GM12878 (cell line): ENCODE data around the gene HOXA10. TPM values are rescaled to one million over a fixed set of nuclear protein-coding genes. Genes with fewer than 3 reads are reported as not detected.

ENCODE experiments used
- ATAC-seq: fragments of 200-7000 bp; cut with Tn5 transposase; 3 replicates; pipeline ENCODE4 v1.9.1; 2020; ENCODE audit warnings: mild to moderate bottlenecking, moderate library complexity
- BruUV-seq: library from RNA; stranded (reverse); fragments of 400-500 nt; replicated peaks from 2 replicates; lab custom pipeline; 2021; lab: Mats Ljungman, UMichigan
- CTCF ChIA-PET: fragments of 300-600 bp; sonication (Branson Sonifier 250); formaldehyde crosslinking; extraction: SDS; loops from one replicate; lab custom pipeline; 2021; ENCODE audit warnings: inconsistent platforms; lab: Yijun Ruan, JAX
- POLR2A ChIA-PET: fragments of 350-600 bp; formaldehyde crosslinking; extraction: SDS; loops from one replicate; lab custom pipeline; 2021; ENCODE audit warnings: inconsistent platforms; lab: Charles Lee
- RAD21 ChIA-PET: fragments of 300-600 bp; sonication (Branson Sonifier 250); formaldehyde crosslinking; loops from one replicate; lab custom pipeline; 2023; ENCODE audit warnings: antibody characterized with exemption; ENCODE audit not compliant: unreplicated experiment; lab: Charles Lee
- SMC1A ChIA-PET: fragments of 300-600 bp; sonication (Branson Sonifier 250); formaldehyde crosslinking; loops from one replicate; lab custom pipeline; 2023; ENCODE audit not compliant: unreplicated experiment, uncharacterized antibody; lab: Charles Lee
- DNase-seq: peaks from one replicate; pipeline ENCODE4 v3.0.0-alpha.2; 2011; ENCODE audit warnings: low read depth, low spot score
- FAIRE-seq: peaks from 3 replicates; lab custom pipeline; 2011; peaks lifted over from hg19 to GRCh38; lab: Jason Lieb, UNC
- H2AFZ ChIP-seq: 2 replicates; pipeline ENCODE4 v1.6.0; 2011; ENCODE audit warnings: low read depth, low read length, control low read depth; ENCODE audit not compliant: control insufficient read depth
- H3K27ac ChIP-seq: 2 replicates; pipeline ENCODE4 v1.5.1; 2011; ENCODE audit warnings: control low read depth; ENCODE audit not compliant: control insufficient read depth, insufficient read depth
- H3K27me3 ChIP-seq, 2 experiments: replicated peaks in 1 of 2; 2 replicates each; pipeline versions ENCODE4 v1.6.0 to v1.6.1; 2011; ENCODE audit warnings: low read length in 1 of 2; ENCODE audit not compliant: control insufficient read depth in 2 of 2, insufficient read depth in 2 of 2
- H3K36me3 ChIP-seq, 2 experiments: 2 replicates each; pipeline ENCODE4 v1.5.1; 2011; ENCODE audit warnings: low read length in 1 of 2; ENCODE audit not compliant: control insufficient read depth in 2 of 2, insufficient read depth in 2 of 2
- H3K4me1 ChIP-seq: 2 replicates; pipeline ENCODE4 v1.6.1; 2011; ENCODE audit warnings: mild to moderate bottlenecking, low read length, moderate library complexity, mixed read lengths; ENCODE audit not compliant: control insufficient read depth, insufficient read depth
- H3K4me2 ChIP-seq: 2 replicates; pipeline ENCODE4 v1.6.0; 2011; ENCODE audit warnings: control low read depth; ENCODE audit not compliant: control insufficient read depth, insufficient read depth
- H3K4me3 ChIP-seq: fragments of 200-600 bp; sonication (generic); 2 replicates; pipeline ENCODE4 v1.5.1; 2016
- H3K79me2 ChIP-seq: 2 replicates; pipeline ENCODE4 v1.6.0; 2011; ENCODE audit warnings: low read length; ENCODE audit not compliant: control insufficient read depth, insufficient read depth
- H3K9ac ChIP-seq: 2 replicates; pipeline ENCODE4 v1.8.0; 2011; ENCODE audit warnings: low read length, control low read depth, mixed read lengths; ENCODE audit not compliant: control insufficient read depth, insufficient read depth
- H3K9me3 ChIP-seq: replicated peaks from 3 replicates; pipeline ENCODE4 v1.5.1; 2011; ENCODE audit warnings: mild to moderate bottlenecking, low read length; ENCODE audit not compliant: control insufficient read depth, insufficient read depth
- H4K20me1 ChIP-seq: 2 replicates; pipeline ENCODE4 v1.6.0; 2011; ENCODE audit not compliant: control insufficient read depth, insufficient read depth
- BCL3 ChIP-seq: IDR thresholded peaks from 2 replicates; pipeline ENCODE4 v1.6.1; 2011; ENCODE audit warnings: borderline replicate concordance, low read depth, mild to moderate bottlenecking, moderate library complexity, low read length; ENCODE audit not compliant: insufficient read depth, poor library complexity, severe bottlenecking
- FOS ChIP-seq: IDR thresholded peaks from 3 replicates; pipeline ENCODE4 v1.6.1; 2011; ENCODE audit warnings: borderline replicate concordance; ENCODE audit not compliant: insufficient read length; ENCODE audit errors: extremely low read depth
- IRF5 ChIP-seq: fragments of 450-650 bp; IDR thresholded peaks from 2 replicates; pipeline ENCODE4 v1.6.1; 2017; ENCODE audit warnings: borderline replicate concordance
- KAT2A ChIP-seq: conservative IDR thresholded peaks from 2 replicates; pipeline ENCODE4 v1.6.1; 2011; ENCODE audit warnings: low read depth, low read length; ENCODE audit not compliant: control insufficient read depth
- KDM1A ChIP-seq: fragments of 200-600 bp; sonication (generic); IDR thresholded peaks from 2 replicates; pipeline ENCODE4 v1.6.1; 2016; ENCODE audit warnings: borderline replicate concordance
- MTA3 ChIP-seq: IDR thresholded peaks from 2 replicates; pipeline ENCODE4 v1.6.1; 2012; ENCODE audit warnings: low read length, inconsistent platforms, borderline replicate concordance
- SMAD5 ChIP-seq: IDR thresholded peaks from 2 replicates; pipeline ENCODE4 v1.6.1; 2016; ENCODE audit warnings: antibody characterized with exemption, low read depth
- USF1 ChIP-seq: IDR thresholded peaks from 2 replicates; pipeline ENCODE4 v1.6.1; 2011; ENCODE audit warnings: borderline replicate concordance, low read depth, mild to moderate bottlenecking, moderate library complexity, mixed read lengths, low read length; ENCODE audit not compliant: insufficient read depth; ENCODE audit errors: extremely low read length
- WGBS: methylation state at CpG from one replicate; pipeline ENCODE4 v1.1.6; 2016; ENCODE audit warnings: low lambda C conversion rate; ENCODE audit not compliant: insufficient replicate concordance, insufficient coverage; ENCODE audit errors: missing lambda C conversion rate; 5-methylcytosine and 5-hydroxymethylcytosine counted together
- in situ Hi-C: fragments of 300-500 bp; cut with MboI; formaldehyde crosslinking; loops from 9 replicates; pipeline ENCODE4 v1.14.3; 2018; ENCODE audit warnings: mixed read lengths
- intact Hi-C: fragments of 100-400 bp; cut with micrococcal nuclease; formaldehyde crosslinking; loops from one replicate; pipeline ENCODE4 v1.14.2; 2022; ENCODE audit not compliant: unreplicated experiment
- polyA plus RNA-seq, 11 experiments: library from polyadenylated mRNA; depleted of rRNA in 4 of 11; unstranded in 6 of 11; stranded (reverse) in 5 of 11; fragments of >200 nt; fragmentation: Nextera tagmentation in 4 of 11; fragmentation: Illumina TruSeq in 1 of 11; extraction: Ambion mirVana in 4 of 11; extraction: Trizol in 1 of 11; gene quantifications; 1 replicate in 1 of 11; 2 replicates in 10 of 11; pipeline versions ENCODE4 v1.2.1 to v1.2.3, GENCODE V29; 2011 to 2016; ENCODE audit warnings: inconsistent platforms in 2 of 11, missing spikeins in 2 of 11, low read depth in 1 of 11
- total RNA-seq, 4 experiments: library from RNA; depleted of rRNA in 3 of 4; stranded (reverse); fragments of >200 nt in 3 of 4; fragmentation: Illumina TruSeq in 1 of 4; extraction: Trizol in 1 of 4; gene quantifications; 2 replicates each; pipeline versions ENCODE4 v1.2.1 to v1.2.3, GENCODE V29; 2013 to 2021

The HOXA10 gene
- total and polyA plus RNA-seq, 10 of the 15 experiments (the other 5 are each of a cell fraction or from before 2014, with no cell fraction given), result not detected

DNA sequence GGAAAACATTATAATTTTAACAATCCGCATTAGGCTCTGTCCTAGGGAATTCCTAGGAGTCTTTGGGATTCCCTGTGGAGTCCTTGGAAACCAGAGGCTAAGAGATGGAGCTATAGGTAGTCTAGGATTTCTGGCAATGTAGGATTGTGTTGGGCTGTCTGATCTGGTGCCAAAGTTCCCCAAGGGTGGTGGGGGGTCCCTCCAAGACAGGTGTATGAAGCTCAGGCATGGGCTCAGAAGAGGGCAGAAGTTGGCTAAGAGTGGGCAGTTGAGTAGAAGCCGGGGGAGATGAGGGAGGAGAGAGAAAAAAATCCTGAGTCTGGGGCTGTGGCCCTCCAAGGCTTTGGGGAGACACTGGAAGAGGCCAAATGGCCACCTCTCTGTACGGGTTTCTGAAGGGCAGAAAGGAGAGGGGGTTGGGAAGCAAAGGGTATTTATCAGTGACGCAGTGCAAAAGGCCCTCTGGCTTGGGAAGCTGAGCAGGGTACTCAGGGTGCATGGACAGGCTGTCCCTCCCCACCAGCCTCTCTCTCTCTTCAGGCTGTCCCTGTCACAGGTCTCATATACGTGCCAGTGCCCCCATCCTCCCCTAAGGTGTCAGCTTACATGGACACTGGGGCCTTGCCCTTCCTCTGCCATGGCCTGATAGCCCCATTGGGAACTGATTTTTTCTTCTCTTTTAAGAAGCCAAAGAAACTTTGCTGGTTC is 27.5 kb downstream of the HOXA10 start:
- in situ Hi-C loops, result no loop called here
- Histone ChIP-seq H3K4me3 (no peak overlapping the region), H3K27ac (no peak overlapping the region)
- ATAC-seq, result no peak
- no peak for TF ChIP-seq SMAD5
- TF ChIP-seq, all 136 proteins: peak for 0
- Histone ChIP-seq H3K9ac (no peak overlapping the region), H3K27me3 (peaks cover 8 to 30% of the 10 kb centered on the region in 2 experiments), H3K4me1 (no peaks in the 10 kb centered on the region; the same call in 1 of the 2 replicates), H3K79me2 (no peaks in the 10 kb centered on the region), H2AFZ (no peak overlapping the region), H3K4me2 (no peak overlapping the region), H3K9me3 (no peaks in the 10 kb centered on the region; the same call in 2 of the 3 replicates), H4K20me1 (no peaks in the 10 kb centered on the region), H3K36me3 (no peaks in the 10 kb centered on the region)
- ChIA-PET SMC1A (interaction anchor here (0.6 kb wide), 1 partner anchor 12 kb away, joined by 4 read pairs; no protein-coding TSS in a partner anchor), CTCF (interaction anchor here (1.1 kb wide), 1 partner anchor 12 kb away, joined by 3 read pairs; no protein-coding TSS in a partner anchor), RAD21 (no interaction called here), POLR2A (no interaction called here)
- FAIRE-seq (no peak), DNase-seq (no peak)
- intact Hi-C loops, result no loop called here
- 30% methylated on average over 4 of the region's 5 CpGs for WGBS
- no TSS peak for BruUV-seq

- DNase-seq (no peak), ATAC-seq (no peak), FAIRE-seq (no peak)
- intact Hi-C loops (no loop called here), in situ Hi-C loops (no loop called here)
- peaks cover 8 to 23% of the 10 kb centered on the region in 2 experiments for H3K27me3 ChIP-seq
- H3K9ac ChIP-seq, result no peak overlapping the region
- BruUV-seq, result no TSS peak
- no peaks in the 10 kb centered on the region for H4K20me1 ChIP-seq
- SMC1A ChIA-PET, result no interaction called here
- WGBS, result 82% methylated on average over 11 of the region's 11 CpGs
- no peaks in the 10 kb centered on the region; the same call in 2 of the 3 replicates for H3K9me3 ChIP-seq
- H3K4me3 ChIP-seq, result no peak overlapping the region
- POLR2A ChIA-PET, result no interaction called here
- CTCF ChIA-PET, result interaction anchor here (0.8 kb wide), 1 partner anchor 466 kb away, joined by 3 read pairs; no protein-coding TSS in a partner anchor
- H3K4me2 ChIP-seq, result no peak overlapping the region
- RAD21 ChIA-PET, result no interaction called here
- H3K4me1 ChIP-seq, result no peaks in the 10 kb centered on the region
- no peaks in the 10 kb centered on the region for H3K36me3 ChIP-seq
- H2AFZ ChIP-seq, result no peak overlapping the region
- no peak overlapping the region for H3K27ac ChIP-seq
- no peaks in the 10 kb centered on the region for H3K79me2 ChIP-seq
- TF ChIP-seq KAT2A (no peak), USF1 (no peak), IRF5 (no peak), BCL3 (no peak), MTA3 (no peak), FOS (no peak), KDM1A (no peak)
Observed at GRCh38 chr7:27145914-27146412, 28.2 kb downstream of the HOXA10 start.
